GM13976 (cell line): ENCODE results near the gene CNTRL.

Experiments used
- DNase-seq: peaks from one replicate; pipeline ENCODE4 v3.0.0; 2012; ENCODE audit warnings: low spot score
- CTCF ChIP-seq: IDR thresholded peaks from 2 replicates; pipeline ENCODE4 v1.5.1; 2012; ENCODE audit warnings: borderline replicate concordance, mild to moderate bottlenecking; ENCODE audit not compliant: insufficient read depth; ENCODE audit errors: extremely low read depth, missing control alignments, control extremely low read depth
- in situ Hi-C: fragments of 300-500 bp; cut with MboI; formaldehyde crosslinking; loops from one replicate; pipeline ENCODE4 v1.12.0; 2022; ENCODE audit warnings: low sequenced_read_pairs, mixed read lengths, inconsistent platforms; ENCODE audit not compliant: unreplicated experiment

Gene CNTRL

GRCh38 chr9:121156263-121156731 is 81.5 kb downstream of the CNTRL start:
- DNase-seq = peak; percentile 74
- in situ Hi-C loops = no loop called here
- no peak for TF ChIP-seq CTCF

- TF ChIP-seq CTCF = no peak
- in situ Hi-C loops = no loop called here
- no peak for DNase-seq
Measured at GRCh38 chr9:121157939-121158338, 83.2 kb downstream of the CNTRL start.

- DNase-seq = no peak
- no peak for TF ChIP-seq CTCF
- in situ Hi-C loops = no loop called here
Measured at GRCh38 chr9:121160025-121160424, 85.3 kb downstream of the CNTRL start.

- no peak for TF ChIP-seq CTCF
- DNase-seq = no peak
- in situ Hi-C loops = no loop called here
Measured at GRCh38 chr9:121168052-121168451, 93.3 kb downstream of the CNTRL start.

GRCh38 chr9:121169094-121169601 is 94.4 kb downstream of the CNTRL start:
- TF ChIP-seq CTCF = no peak
- in situ Hi-C loops = no loop called here
- DNase-seq = no peak

GRCh38 chr9:121171236-121171635 is 96.5 kb downstream of the CNTRL start:
- in situ Hi-C loops = no loop called here
- no peak for TF ChIP-seq CTCF
- no peak for DNase-seq
